Esophagus (tissue), 2 donors: ENCODE results near the gene PTP4A2. TPM values are rescaled to one million over a fixed set of nuclear protein-coding genes. Genes with fewer than 3 reads are reported as not detected.

Experiments
- H3K27ac ChIP-seq, 2 donors: one replicate each; pipeline ENCODE4 v1.5.1; 2013; ENCODE audit warnings: low read depth in 2 of 2, mild to moderate bottlenecking in 2 of 2, inconsistent platforms in 1 of 2, low read length in 1 of 2, moderate library complexity in 1 of 2
- H3K27me3 ChIP-seq, 2 donors: one replicate each; pipeline ENCODE4 v1.6.1; 2013; ENCODE audit warnings: low read length in 2 of 2, control low read depth in 1 of 2, mild to moderate bottlenecking in 1 of 2; ENCODE audit not compliant: insufficient read depth in 2 of 2, control insufficient read depth in 1 of 2
- H3K36me3 ChIP-seq, 2 donors: one replicate each; pipeline ENCODE4 v1.6.1; 2013; ENCODE audit warnings: low read length in 1 of 2; ENCODE audit not compliant: control insufficient read depth in 2 of 2, insufficient read depth in 2 of 2
- H3K4me1 ChIP-seq, 2 donors: one replicate each; pipeline ENCODE4 v1.6.1; 2013; ENCODE audit warnings: low read length in 1 of 2; ENCODE audit not compliant: control insufficient read depth in 2 of 2, insufficient read depth in 2 of 2
- H3K4me3 ChIP-seq, 2 donors: one replicate each; pipeline ENCODE4 v1.5.1; 2013; ENCODE audit warnings: low read length in 2 of 2, mild to moderate bottlenecking in 2 of 2, low read depth in 1 of 2, moderate library complexity in 1 of 2
- H3K9me3 ChIP-seq, 2 donors: one replicate each; pipeline ENCODE4 v1.6.1; 2013; ENCODE audit warnings: mild to moderate bottlenecking in 2 of 2, low read depth in 1 of 2, low read length in 1 of 2, moderate library complexity in 1 of 2; ENCODE audit not compliant: control insufficient read depth in 2 of 2, insufficient read depth in 1 of 2
- WGBS, 2 donors: extraction: QIAGEN DNeasy Blood & Tissue Kit; methylation state at CpG; one replicate each; pipeline ENCODE4 v1.1.7; 2013; 5-methylcytosine and 5-hydroxymethylcytosine counted together
- polyA plus RNA-seq, 2 donors: library from polyadenylated mRNA; stranded (reverse); fragments of 200-250 nt; gene quantifications; one replicate each; pipeline ENCODE4 v1.2.3, GENCODE V29; 2013
- donor health status: healthy with polysubstance abuse.
- donor health status: Bipolar disorder and iron deficiency.

PTP4A2 gene
- polyA plus RNA-seq, 2 donors: 40.6 to 45.5 TPM

- no peaks in the 10 kb centered on the region for H3K4me1 ChIP-seq
- H3K9me3 ChIP-seq: no peaks in the 10 kb centered on the region
- H3K27me3 ChIP-seq: no peaks in the 10 kb centered on the region
- no peak overlapping the region for H3K27ac ChIP-seq
- WGBS, 2 donors: 87 to 92% methylated on average over 6 of the region's 6 CpGs
- no peaks in the 10 kb centered on the region for H3K36me3 ChIP-seq
- no peak overlapping the region for H3K4me3 ChIP-seq
These were observed 80.3 kb downstream of the PTP4A2 start for GRCh38 chr1:31857863-31858262.

Other genes with a start within 250 kb of the PTP4A2 start
- 10 to 100 TPM; 12.2 to 25.2 TPM for gene COL16A1, start 234.4 kb downstream of the PTP4A2 start, polyA plus RNA-seq
- under 1 TPM; 0.34 to 0.51 TPM for gene ADGRB2, start 174.0 kb downstream of the PTP4A2 start, polyA plus RNA-seq
- gene SPOCD1, start 122.3 kb downstream of the PTP4A2 start, polyA plus RNA-seq: under 1 TPM; 0.08 to 0.13 TPM
- gene KHDRBS1, start 75.5 kb upstream of the PTP4A2 start, polyA plus RNA-seq: 10 to 100 TPM; 55.1 to 63.4 TPM
- 1 to 10 TPM; 6.8 to 9.5 TPM for gene TMEM39B, start 134.6 kb upstream of the PTP4A2 start, polyA plus RNA-seq
- gene KPNA6, start 169.7 kb upstream of the PTP4A2 start, polyA plus RNA-seq: 1 to 10 TPM; 6.9 to 9.9 TPM
- gene TXLNA, start 241.3 kb upstream of the PTP4A2 start, polyA plus RNA-seq: 10 to 100 TPM; 10.2 to 13.5 TPM